GM23248 (cell line): Measurements from ENCODE around the gene SYCP1. TPM values are rescaled to one million over a fixed set of nuclear protein-coding genes. Genes with fewer than 3 reads are reported as not detected.

Experiments used
- DNase-seq: peaks from one replicate; pipeline ENCODE4 v3.0.0-alpha.2; 2015
- H2AFZ ChIP-seq: fragments of 200-600 bp; sonication (generic); 2 replicates; pipeline ENCODE4 v1.6.1; 2016; ENCODE audit warnings: antibody characterized with exemption
- H3F3A ChIP-seq: fragments of 200-600 bp; sonication (generic); 2 replicates; pipeline ENCODE4 v1.6.1; 2016; ENCODE audit warnings: mild to moderate bottlenecking, antibody characterized with exemption, mixed run types; ENCODE audit not compliant: insufficient read depth
- H3K27ac ChIP-seq: fragments of 200-600 bp; sonication (generic); 2 replicates; pipeline ENCODE4 v1.5.1; 2016; ENCODE audit warnings: mild to moderate bottlenecking
- H3K27me3 ChIP-seq: fragments of 200-600 bp; sonication (generic); replicated peaks from 2 replicates; pipeline ENCODE4 v1.6.1; 2016; ENCODE audit warnings: mild to moderate bottlenecking; ENCODE audit not compliant: insufficient read depth
- H3K36me3 ChIP-seq: fragments of 200-600 bp; sonication (generic); 2 replicates; pipeline ENCODE4 v1.6.1; 2016; ENCODE audit warnings: low read depth, mild to moderate bottlenecking
- H3K4me1 ChIP-seq: fragments of 200-600 bp; sonication (generic); 2 replicates; pipeline ENCODE4 v1.6.1; 2016; ENCODE audit warnings: mild to moderate bottlenecking; ENCODE audit not compliant: insufficient read depth
- H3K4me2 ChIP-seq: fragments of 200-600 bp; sonication (generic); one replicate; pipeline ENCODE4 v1.6.1; 2016; ENCODE audit warnings: mild to moderate bottlenecking; ENCODE audit not compliant: unreplicated experiment
- H3K4me3 ChIP-seq: fragments of 200-600 bp; sonication (generic); 2 replicates; pipeline ENCODE4 v1.5.1; 2016; ENCODE audit warnings: mild to moderate bottlenecking
- H3K79me2 ChIP-seq: fragments of 200-600 bp; sonication (generic); 2 replicates; pipeline ENCODE4 v1.6.1; 2016; ENCODE audit warnings: mild to moderate bottlenecking; ENCODE audit not compliant: insufficient read depth
- H3K9ac ChIP-seq: fragments of 200-600 bp; sonication (generic); 2 replicates; pipeline ENCODE4 v1.6.1; 2016; ENCODE audit warnings: mild to moderate bottlenecking
- H3K9me2 ChIP-seq: fragments of 200-600 bp; sonication (generic); 2 replicates; pipeline ENCODE4 v1.6.1; 2016; ENCODE audit warnings: mixed run types, mild to moderate bottlenecking, moderate library complexity; ENCODE audit not compliant: insufficient read depth
- H3K9me3 ChIP-seq: fragments of 200-600 bp; sonication (generic); one replicate; pipeline ENCODE4 v1.6.1; 2017; ENCODE audit warnings: low read depth
- H4K20me1 ChIP-seq: fragments of 200-600 bp; sonication (generic); 2 replicates; pipeline ENCODE4 v1.6.0; 2016; ENCODE audit not compliant: insufficient read depth
- EZH2 ChIP-seq: fragments of 200-600 bp; sonication (generic); IDR thresholded peaks from 2 replicates; pipeline ENCODE4 v1.6.1; 2018; ENCODE audit warnings: antibody characterized with exemption, mild to moderate bottlenecking; ENCODE audit not compliant: insufficient read depth, poor library complexity, severe bottlenecking
- EZH2phosphoT487 ChIP-seq: fragments of 200-600 bp; sonication (generic); IDR thresholded peaks from 2 replicates; pipeline ENCODE4 v1.6.1; 2018; ENCODE audit warnings: antibody characterized with exemption, moderate library complexity, mild to moderate bottlenecking, low read depth; ENCODE audit not compliant: insufficient read depth
- WGBS, 2 experiments: methylation state at CpG; one replicate each; pipeline ENCODE4 v1.1.6; 2015 to 2017; ENCODE audit warnings: low lambda C conversion rate in 2 of 2, low coverage in 1 of 2; ENCODE audit errors: missing lambda C conversion rate in 2 of 2; 5-methylcytosine and 5-hydroxymethylcytosine counted together
- in situ Hi-C: fragments of 300-500 bp; cut with MboI; formaldehyde crosslinking; loops from 2 replicates; pipeline ENCODE4 v1.15.0; 2020
- polyA plus RNA-seq: library from polyadenylated mRNA; unstranded; fragments of >200 nt; fragmentation: Nextera tagmentation; extraction: Ambion mirVana; gene quantifications from 2 replicates; pipeline ENCODE4 v1.2.1, GENCODE V29; 2016
- total RNA-seq: library from RNA; depleted of rRNA; stranded (reverse); fragments of >200 nt; shearing (Covaris generic); gene quantifications from 2 replicates; pipeline ENCODE4 v1.2.3, GENCODE V29; 2014

SYCP1 gene
- total and polyA plus RNA-seq, 2 experiments from 2014 or later, result not detected

DNA sequence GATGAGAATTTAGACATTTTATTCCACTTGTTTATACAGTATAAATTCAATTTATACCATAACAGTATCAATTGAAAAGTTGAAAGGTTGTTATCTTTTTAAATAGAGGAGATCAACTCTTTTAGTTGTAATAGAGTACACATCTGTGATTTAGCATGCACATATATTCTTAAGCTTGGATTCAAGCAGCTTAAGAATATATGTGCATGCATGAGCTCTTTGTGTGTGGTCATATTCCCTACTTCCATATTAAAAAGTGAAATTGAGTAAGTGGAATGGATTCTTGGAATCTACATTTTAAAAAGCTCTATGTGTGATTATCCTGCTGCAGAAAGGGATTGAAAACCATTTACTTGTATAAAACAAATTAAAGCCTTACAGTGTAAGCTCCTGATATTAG lies 71.9 kb downstream of the SYCP1 start:
- no peak overlapping the region for H3K4me2 ChIP-seq

DNA sequence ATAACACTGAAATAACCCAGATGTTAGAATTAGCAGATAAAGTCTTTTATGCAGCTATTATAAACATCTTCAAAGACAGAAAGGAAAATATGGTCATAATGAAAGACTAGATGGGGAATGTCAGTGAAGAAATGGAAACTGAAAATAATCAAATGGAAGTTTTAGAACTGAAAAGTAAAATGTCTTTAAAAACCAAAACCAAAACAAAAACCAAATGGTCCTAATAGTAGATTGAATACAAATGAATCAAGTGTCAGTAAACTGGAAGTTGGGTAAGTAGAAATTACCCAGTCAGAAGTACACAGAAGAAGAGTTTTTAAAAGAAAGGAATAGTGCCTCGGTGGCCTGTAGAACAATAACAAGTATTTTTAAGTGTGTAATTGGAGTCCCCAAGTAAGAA lies 72.7 kb downstream of the SYCP1 start:
- no peak overlapping the region for H2AFZ ChIP-seq
- H4K20me1 ChIP-seq, result no peaks in the 10 kb centered on the region
- 39 to 47% methylated on average over 1 of the region's 1 CpG for WGBS, 2 experiments
- H3K27me3 ChIP-seq, result 0 out of 2 replicates have a peak, but pooled peaks cover 4% of the 10 kb centered on the region
- TF ChIP-seq EZH2phosphoT487 (no peak), EZH2 (no peak)
- H3K36me3 ChIP-seq, result no peaks in the 10 kb centered on the region
- H3F3A ChIP-seq, result no peaks in the 10 kb centered on the region
- no peak overlapping the region for H3K4me3 ChIP-seq
- H3K9me2 ChIP-seq, result no peaks in the 10 kb centered on the region
- H3K9me3 ChIP-seq, result no peaks in the 10 kb centered on the region
- in situ Hi-C loops, result no loop called here
- H3K9ac ChIP-seq, result no peak overlapping the region
- no peak for DNase-seq
- H3K79me2 ChIP-seq, result no peaks in the 10 kb centered on the region
- no peak overlapping the region for H3K4me2 ChIP-seq
- H3K4me1 ChIP-seq, result no peaks in the 10 kb centered on the region
- no peak overlapping the region for H3K27ac ChIP-seq

More for the DNA sequence above, 71.9 kb downstream of the SYCP1 start:
- Histone ChIP-seq H3K9me2 (no peaks in the 10 kb centered on the region), H3K9me3 (no peaks in the 10 kb centered on the region), H3K79me2 (no peaks in the 10 kb centered on the region), H3K4me3 (no peak overlapping the region), H3K27ac (no peak overlapping the region), H3K4me1 (no peaks in the 10 kb centered on the region), H3K36me3 (no peaks in the 10 kb centered on the region), H3K27me3 (0 out of 2 replicates have a peak, but pooled peaks cover 4% of the 10 kb centered on the region), H3K9ac (no peak overlapping the region), H3F3A (no peaks in the 10 kb centered on the region), H4K20me1 (no peaks in the 10 kb centered on the region), H2AFZ (no peak overlapping the region)
- in situ Hi-C loops, result no loop called here
- no peak for TF ChIP-seq EZH2phosphoT487
- TF ChIP-seq EZH2, result no peak
- no peak for DNase-seq

DNA sequence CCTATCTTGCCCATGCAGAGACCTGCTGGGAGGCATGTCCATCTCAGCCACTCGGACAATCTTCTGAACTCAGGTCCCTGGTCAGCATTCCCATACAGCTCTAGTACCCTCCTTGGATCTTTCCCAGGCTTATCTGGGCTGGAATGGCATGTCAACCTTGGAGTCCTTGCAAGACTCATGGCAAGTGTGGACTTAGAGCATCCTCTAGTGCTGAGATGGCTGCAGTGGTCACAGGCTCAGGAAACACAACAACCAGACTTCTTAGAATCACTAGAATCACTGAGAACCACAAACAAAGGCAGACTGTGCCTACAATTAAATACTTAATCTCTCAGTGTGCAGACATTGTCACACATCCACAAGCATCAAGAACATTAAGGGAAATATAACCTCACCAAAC lies 101.9 kb downstream of the SYCP1 start:
- Histone ChIP-seq H2AFZ (no peak overlapping the region), H3K27me3 (peaks cover 9% of the 10 kb centered on the region), H3K9ac (no peak overlapping the region), H3F3A (no peaks in the 10 kb centered on the region), H3K4me3 (no peak overlapping the region), H4K20me1 (no peaks in the 10 kb centered on the region), H3K27ac (no peak overlapping the region), H3K9me2 (no peaks in the 10 kb centered on the region), H3K79me2 (no peaks in the 10 kb centered on the region), H3K4me2 (no peak overlapping the region), H3K36me3 (no peaks in the 10 kb centered on the region), H3K9me3 (no peaks in the 10 kb centered on the region), H3K4me1 (no peaks in the 10 kb centered on the region)
- in situ Hi-C loops, result no loop called here
- 23 to 30% methylated on average over 1 of the region's 1 CpG for WGBS, 2 experiments
- TF ChIP-seq EZH2, result no peak
- no peak for TF ChIP-seq EZH2phosphoT487
- DNase-seq, result peak; percentile 23

DNA sequence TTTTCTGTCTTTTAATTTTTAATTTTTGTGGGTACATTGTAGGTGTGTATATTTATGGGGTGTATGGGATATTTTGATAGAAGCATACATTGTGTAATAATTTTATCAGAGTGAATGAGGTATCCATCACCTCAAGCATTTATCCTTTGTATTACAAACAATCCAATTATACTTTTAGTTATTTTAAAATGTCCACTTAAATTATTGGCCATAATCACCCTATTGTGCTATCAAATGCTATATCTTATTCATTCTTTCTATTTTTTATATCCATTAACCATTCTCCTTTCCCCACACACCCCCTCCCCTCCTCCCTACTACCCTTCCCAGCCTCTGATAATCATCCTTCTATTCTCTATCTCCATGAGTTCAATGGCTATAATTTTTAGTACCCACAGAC lies 104.8 kb downstream of the SYCP1 start:
- no peaks in the 10 kb centered on the region for H3K9me2 ChIP-seq
- H3K9me3 ChIP-seq, result no peaks in the 10 kb centered on the region
- H3K4me2 ChIP-seq, result no peak overlapping the region
- no peak overlapping the region for H3K27ac ChIP-seq
- H3F3A ChIP-seq, result no peaks in the 10 kb centered on the region
- no peak overlapping the region for H3K4me3 ChIP-seq
- H3K4me1 ChIP-seq, result no peaks in the 10 kb centered on the region
- TF ChIP-seq EZH2 (no peak), EZH2phosphoT487 (no peak)
- H3K79me2 ChIP-seq, result no peaks in the 10 kb centered on the region
- no peak overlapping the region for H3K9ac ChIP-seq
- no peaks in the 10 kb centered on the region for H4K20me1 ChIP-seq
- H2AFZ ChIP-seq, result no peak overlapping the region
- H3K27me3 ChIP-seq, result peaks cover 3% of the 10 kb centered on the region; the same call in 1 of the 2 replicates
- H3K36me3 ChIP-seq, result no peaks in the 10 kb centered on the region
- no peak for DNase-seq
- in situ Hi-C loops, result no loop called here

DNA sequence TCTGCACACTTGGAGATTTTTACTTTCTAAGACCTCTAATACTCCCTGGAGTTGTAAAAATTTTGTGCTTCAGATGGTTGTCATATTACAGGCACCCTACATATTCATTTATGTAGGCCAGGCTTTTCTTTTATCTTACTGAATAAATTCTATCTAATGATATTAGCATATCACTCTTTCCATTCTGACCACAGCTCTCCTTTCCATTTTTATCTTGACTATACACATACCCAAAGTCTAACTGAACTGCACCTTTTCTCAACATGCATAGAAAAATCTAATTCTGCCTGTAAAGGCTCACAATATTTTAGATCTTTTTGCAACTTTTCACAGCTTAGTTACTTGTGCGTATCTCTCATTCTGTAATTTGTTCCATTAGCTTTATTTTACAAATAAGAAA lies 122.2 kb downstream of the SYCP1 start:
- no peak for TF ChIP-seq EZH2
- TF ChIP-seq EZH2phosphoT487, result no peak
- no peak overlapping the region for H3K27ac ChIP-seq
- DNase-seq, result no peak
- H4K20me1 ChIP-seq, result no peaks in the 10 kb centered on the region
- H2AFZ ChIP-seq, result no peak overlapping the region
- H3K9me3 ChIP-seq, result no peaks in the 10 kb centered on the region
- no peaks in the 10 kb centered on the region for H3K4me1 ChIP-seq
- no peaks in the 10 kb centered on the region for H3K36me3 ChIP-seq
- 92 to 95% methylated on average over 1 of the region's 1 CpG for WGBS, 2 experiments
- in situ Hi-C loops, result loop anchor here (10.0 kb wide), 2 partner anchors 138 to 628 kb away; no protein-coding TSS in a partner anchor
- no peak overlapping the region for H3K9ac ChIP-seq
- H3K4me3 ChIP-seq, result no peak overlapping the region
- no peaks in the 10 kb centered on the region for H3K9me2 ChIP-seq
- H3K79me2 ChIP-seq, result no peaks in the 10 kb centered on the region
- H3F3A ChIP-seq, result no peaks in the 10 kb centered on the region
- H3K27me3 ChIP-seq, result no peaks in the 10 kb centered on the region
- H3K4me2 ChIP-seq, result no peak overlapping the region
